HEK293T (cell line): ENCODE results near the gene HYCC1.
A peak's percentile ranks its signal among the peaks of the same experiment; 100 is the strongest.
"Not testable (repeated sequence)": the region's sequence is repeated elsewhere in the genome, so short reads cannot be mapped to it uniquely, and the experiment has no call there.

ENCODE experiments used
- CTCF ChIA-PET: fragments of 350-600 bp; formaldehyde crosslinking; extraction: SDS; loops from one replicate; lab custom pipeline; 2021; ENCODE audit warnings: antibody characterized with exemption, inconsistent platforms; lab: Yijun Ruan, JAX
- POLR2A ChIA-PET: fragments of 350-600 bp; formaldehyde crosslinking; extraction: SDS; loops from one replicate; lab custom pipeline; 2020; ENCODE audit warnings: antibody characterized with exemption, inconsistent platforms; lab: Yijun Ruan, JAX
- DNase-seq: peaks from one replicate; pipeline ENCODE4 v3.0.0; 2012; ENCODE audit warnings: mixed read lengths; ENCODE audit errors: extremely low spot score
- ARNT ChIP-seq: fragments of 450-650 bp; IDR thresholded peaks from 2 replicates; pipeline ENCODE4 v1.6.1; 2017; ENCODE audit warnings: mild to moderate bottlenecking
- BHLHE40 ChIP-seq: fragments of 450-650 bp; IDR thresholded peaks from 2 replicates; pipeline ENCODE4 v1.6.1; 2016; ENCODE audit warnings: mild to moderate bottlenecking, moderate library complexity, borderline replicate concordance
- CTBP1 ChIP-seq: fragments of 450-650 bp; IDR thresholded peaks from 2 replicates; pipeline ENCODE4 v1.6.1; 2016; ENCODE audit warnings: borderline replicate concordance
- ELF4 ChIP-seq: fragments of 450-650 bp; IDR thresholded peaks from 2 replicates; pipeline ENCODE4 v1.6.1; 2017; ENCODE audit warnings: antibody characterized with exemption
- FOXA1 ChIP-seq: fragments of 450-650 bp; IDR thresholded peaks from 2 replicates; pipeline ENCODE4 v1.6.1; 2016; ENCODE audit warnings: mild to moderate bottlenecking
- FOXK2 ChIP-seq: fragments of 450-650 bp; IDR thresholded peaks from 2 replicates; pipeline ENCODE4 v1.6.1; 2016; ENCODE audit warnings: mild to moderate bottlenecking
- FOXM1 ChIP-seq: fragments of 450-650 bp; IDR thresholded peaks from 2 replicates; pipeline ENCODE4 v1.6.1; 2017; ENCODE audit warnings: mild to moderate bottlenecking, borderline replicate concordance
- HDGF ChIP-seq: fragments of 450-650 bp; IDR thresholded peaks from 2 replicates; pipeline ENCODE4 v1.6.1; 2017; ENCODE audit warnings: antibody characterized with exemption, borderline replicate concordance
- L3MBTL2 ChIP-seq: fragments of 450-650 bp; conservative IDR thresholded peaks from 2 replicates; pipeline ENCODE4 v1.6.1; 2016; ENCODE audit warnings: mild to moderate bottlenecking
- LEF1 ChIP-seq: fragments of 450-650 bp; IDR thresholded peaks from 2 replicates; pipeline ENCODE4 v1.6.1; 2017; ENCODE audit warnings: mild to moderate bottlenecking, borderline replicate concordance
- NFRKB ChIP-seq: fragments of 450-650 bp; IDR thresholded peaks from 2 replicates; pipeline ENCODE4 v1.6.1; 2016; ENCODE audit warnings: mild to moderate bottlenecking, moderate library complexity
- SP1 ChIP-seq: fragments of 450-650 bp; IDR thresholded peaks from 2 replicates; pipeline ENCODE4 v1.6.1; 2017
- SUZ12 ChIP-seq: fragments of 450-650 bp; IDR thresholded peaks from 2 replicates; pipeline ENCODE4 v1.6.1; 2016; ENCODE audit warnings: mild to moderate bottlenecking
- TARDBP ChIP-seq: fragments of 450-650 bp; IDR thresholded peaks from 2 replicates; pipeline ENCODE4 v1.6.1; 2016
- ZNF384 ChIP-seq: fragments of 450-650 bp; IDR thresholded peaks from 2 replicates; pipeline ENCODE4 v1.6.1; 2016
- TF ChIP-seq, protein P1 (sequence below): fragments of 450-650 bp; IDR thresholded peaks from 2 replicates; pipeline ENCODE4 v1.6.1; 2016

Gene HYCC1

DNA sequence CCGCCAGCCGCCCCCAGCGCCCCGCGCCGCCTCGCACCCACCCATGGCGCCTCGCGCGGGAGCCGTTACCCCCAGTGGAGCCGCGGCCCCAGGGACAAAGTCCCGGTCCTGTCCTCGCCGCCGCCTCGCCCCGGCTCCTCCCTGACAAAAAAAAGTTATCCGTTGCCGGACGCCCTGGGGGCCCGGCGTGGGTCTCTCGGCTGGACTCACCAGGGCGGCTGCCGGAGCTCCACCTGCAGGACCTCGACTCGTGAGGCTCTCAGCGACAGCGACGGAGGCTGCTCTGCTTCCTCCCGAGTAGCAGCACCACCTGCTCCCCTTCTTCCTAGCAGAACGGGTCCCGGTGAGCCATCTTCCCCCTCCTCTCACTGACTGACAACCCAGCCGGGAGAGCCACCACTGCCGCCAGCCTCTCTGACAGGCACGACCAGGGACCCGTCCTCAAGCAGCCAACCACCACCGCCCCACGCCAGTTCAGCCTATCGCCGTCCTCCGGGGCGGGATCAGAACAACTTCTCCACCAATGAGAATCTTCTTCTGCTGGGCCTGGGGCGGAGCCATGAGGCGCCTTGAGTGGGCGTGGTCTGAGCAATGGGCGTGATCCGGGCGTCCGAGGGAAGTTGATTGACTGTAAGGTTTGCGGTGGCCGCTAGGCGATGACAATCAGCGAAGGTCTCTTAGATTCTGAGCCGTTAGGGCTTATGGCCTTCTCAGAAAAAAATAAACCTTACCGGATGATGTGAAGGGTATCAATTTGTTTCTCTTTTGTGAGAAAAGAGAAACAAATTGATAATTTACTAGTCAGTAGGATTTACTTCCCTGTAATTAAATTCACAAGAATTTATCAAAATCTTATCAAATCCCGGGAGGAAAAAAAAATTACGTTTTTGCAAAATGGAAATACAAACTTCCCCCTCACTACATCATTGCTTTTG is at the start of gene HYCC1:
Gene HYCC1, minus strand, starts transcription at position 416 of the 935 bp plus-strand sequence. CDS start 23,019 bp downstream, outside the sequence.
- CTCF ChIA-PET: no interaction called here

GRCh38 chr7:23062452-23062851 is 48.5 kb upstream of the HYCC1 start:
- ChIA-PET POLR2A (no interaction called here), CTCF (no interaction called here)
- DNase-seq: no peak
- TF ChIP-seq TARDBP (no peak), ZNF384 (no peak), LEF1 (no peak), HDGF (no peak), FOXA1 (no peak), NFRKB (no peak), FOXK2 (no peak), SP1 (no peak)
- TF ChIP-seq, protein P1, sequence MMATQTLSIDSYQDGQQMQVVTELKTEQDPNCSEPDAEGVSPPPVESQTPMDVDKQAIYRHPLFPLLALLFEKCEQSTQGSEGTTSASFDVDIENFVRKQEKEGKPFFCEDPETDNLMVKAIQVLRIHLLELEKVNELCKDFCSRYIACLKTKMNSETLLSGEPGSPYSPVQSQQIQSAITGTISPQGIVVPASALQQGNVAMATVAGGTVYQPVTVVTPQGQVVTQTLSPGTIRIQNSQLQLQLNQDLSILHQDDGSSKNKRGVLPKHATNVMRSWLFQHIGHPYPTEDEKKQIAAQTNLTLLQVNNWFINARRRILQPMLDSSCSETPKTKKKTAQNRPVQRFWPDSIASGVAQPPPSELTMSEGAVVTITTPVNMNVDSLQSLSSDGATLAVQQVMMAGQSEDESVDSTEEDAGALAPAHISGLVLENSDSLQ: no peak

More for the DNA sequence above, at the start of gene HYCC1:
- TF ChIP-seq ARNT (no peak), LEF1 (no peak), TARDBP (no peak), NFRKB (no peak), FOXM1 (no peak), SP1 (no peak), ELF4 (no peak), CTBP1 (no peak), FOXK2 (no peak), HDGF (0 out of 2 replicates have a peak, but pooled peaks have one; percentile 22)
- TF ChIP-seq, protein P1: peak; percentile 99
- POLR2A ChIA-PET: no interaction called here
- peak; percentile 96 for DNase-seq

DNA sequence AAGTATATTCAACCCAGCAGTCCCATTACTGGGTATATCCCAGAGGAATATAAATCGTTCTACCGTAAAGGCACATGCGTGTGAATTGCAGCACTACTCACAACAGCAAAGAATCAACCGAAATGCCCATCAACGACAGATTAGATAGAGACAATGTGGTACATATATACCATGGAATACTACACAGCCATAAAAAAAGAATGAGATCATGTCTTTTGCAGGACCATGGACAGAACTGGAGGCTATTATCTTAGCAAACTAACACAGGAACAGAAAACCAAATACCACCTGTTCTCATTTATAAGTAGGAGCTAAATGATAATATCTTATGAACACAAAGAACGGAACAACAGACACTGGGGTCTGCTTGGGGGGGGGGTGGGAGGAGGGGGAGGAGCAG is 47.4 kb upstream of the HYCC1 start:
- no peak for DNase-seq
- CTCF ChIA-PET: no interaction called here
- TF ChIP-seq LEF1 (no peak), FOXK2 (no peak), ARNT (no peak), SP1 (no peak), FOXA1 (no peak), TARDBP (no peak), FOXM1 (no peak), SUZ12 (no peak), ZNF384 (no peak), HDGF (no peak), CTBP1 (no peak), ELF4 (no peak), BHLHE40 (no peak), L3MBTL2 (no peak), NFRKB (no peak)
- TF ChIP-seq, protein P1: no peak
- POLR2A ChIA-PET: no interaction called here

DNA sequence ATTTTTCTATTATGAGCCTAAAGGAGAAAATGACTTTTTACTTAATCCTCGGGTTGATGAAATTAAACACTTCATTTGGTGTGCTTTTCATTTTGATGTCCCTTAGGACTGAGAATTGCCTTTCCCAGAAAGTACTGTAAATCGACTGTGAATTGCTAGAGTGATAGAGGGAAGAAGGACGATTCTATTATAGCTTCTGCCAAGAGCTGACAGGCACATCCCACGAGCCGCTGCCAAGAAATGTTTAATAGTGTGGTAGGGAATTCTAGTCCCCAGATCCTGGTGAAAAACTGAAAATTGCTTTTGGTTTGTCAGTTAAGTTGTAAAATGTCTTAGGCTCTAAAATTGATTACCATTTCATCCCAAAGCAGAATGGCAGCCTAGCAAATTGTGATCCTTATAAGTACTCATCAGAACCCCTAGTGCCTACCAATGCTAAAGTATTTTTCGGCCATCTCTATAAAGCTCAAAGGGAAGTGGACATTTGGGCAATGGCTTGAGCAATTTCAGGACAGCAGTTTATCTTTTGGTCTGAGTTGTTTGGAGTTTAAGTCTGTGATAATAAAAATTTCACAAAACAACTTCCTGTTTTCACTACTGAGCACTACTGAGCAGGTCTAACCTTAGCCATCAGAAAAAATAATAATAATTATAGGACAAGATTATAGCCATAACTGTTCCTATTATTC is 44.6 kb upstream of the HYCC1 start:
- TF ChIP-seq NFRKB: no peak
- TF ChIP-seq BHLHE40: no peak
- TF ChIP-seq FOXA1: no peak
- no peak for TF ChIP-seq CTBP1
- TF ChIP-seq FOXM1: no peak
- no peak for TF ChIP-seq ARNT
- no peak for TF ChIP-seq SUZ12
- TF ChIP-seq SP1: no peak
- TF ChIP-seq L3MBTL2: no peak
- no peak for TF ChIP-seq ELF4
- TF ChIP-seq HDGF: no peak
- TF ChIP-seq LEF1: no peak
- TF ChIP-seq, protein P1: no peak
- no peak for TF ChIP-seq FOXK2
- no peak for TF ChIP-seq TARDBP
- TF ChIP-seq ZNF384: no peak
- DNase-seq: no peak
- ChIA-PET CTCF (interaction anchor here (1.0 to 2.1 kb wide), 2 partner anchors 8 to 252 kb away, joined by 3 to 4 read pairs; no protein-coding TSS in a partner anchor), POLR2A (no interaction called here)

DNA sequence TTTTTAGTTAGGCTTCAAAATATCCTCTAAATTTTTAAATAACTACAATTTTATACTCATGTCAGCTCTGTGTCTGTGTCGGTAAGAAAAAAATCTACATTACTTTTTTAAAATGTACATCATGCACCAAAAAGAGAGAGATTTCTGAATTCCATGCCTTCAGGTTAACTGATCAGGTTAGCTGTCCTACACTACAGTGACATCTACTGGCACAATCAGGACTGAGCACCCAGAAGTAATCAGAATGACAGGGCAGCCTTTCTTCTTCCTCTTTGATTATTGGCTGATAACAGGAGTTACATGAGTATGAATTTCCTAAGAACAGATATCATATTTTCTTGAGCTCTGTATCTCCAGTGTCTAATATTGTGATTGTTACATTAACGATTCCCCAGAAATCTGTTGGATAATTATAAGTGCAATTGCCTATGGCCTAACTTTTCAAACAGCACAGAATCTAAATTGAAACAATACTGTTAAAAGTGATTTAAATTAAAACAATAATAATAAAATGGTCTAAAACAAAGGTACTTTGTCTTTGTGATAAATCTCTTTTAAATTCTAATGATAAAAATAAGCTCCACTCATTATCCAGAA is 41.8 kb upstream of the HYCC1 start:
- CTCF ChIA-PET: interaction anchor here (0.5 to 2.1 kb wide), 8 partner anchors 12 to 495 kb away, joined by 3 to 16 read pairs (median 4); no protein-coding TSS in a partner anchor
- POLR2A ChIA-PET: no interaction called here
- peak; percentile 65 for DNase-seq
- TF ChIP-seq, protein P1: peak; percentile 68
- TF ChIP-seq FOXA1: no peak

DNA sequence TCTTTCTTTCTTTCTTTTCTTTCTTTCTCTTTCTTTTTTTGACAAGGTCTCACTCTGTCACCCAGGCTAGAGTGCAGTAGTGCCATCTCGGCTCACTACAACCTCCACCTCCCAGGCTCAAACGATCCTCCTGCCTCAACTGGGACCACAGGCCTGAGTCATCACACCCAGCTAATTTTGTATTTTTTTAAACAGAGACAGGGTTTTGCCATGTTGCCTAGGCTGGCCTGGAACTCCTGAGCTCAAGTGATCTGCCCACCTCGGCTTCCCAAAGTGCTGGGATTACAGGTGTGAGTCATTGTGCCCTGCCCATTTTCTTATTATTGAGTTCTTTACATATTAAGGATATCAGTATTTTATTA is 37.2 kb upstream of the HYCC1 start:
- POLR2A ChIA-PET, CTCF ChIA-PET, DNase-seq: not testable (repeated sequence)

DNA sequence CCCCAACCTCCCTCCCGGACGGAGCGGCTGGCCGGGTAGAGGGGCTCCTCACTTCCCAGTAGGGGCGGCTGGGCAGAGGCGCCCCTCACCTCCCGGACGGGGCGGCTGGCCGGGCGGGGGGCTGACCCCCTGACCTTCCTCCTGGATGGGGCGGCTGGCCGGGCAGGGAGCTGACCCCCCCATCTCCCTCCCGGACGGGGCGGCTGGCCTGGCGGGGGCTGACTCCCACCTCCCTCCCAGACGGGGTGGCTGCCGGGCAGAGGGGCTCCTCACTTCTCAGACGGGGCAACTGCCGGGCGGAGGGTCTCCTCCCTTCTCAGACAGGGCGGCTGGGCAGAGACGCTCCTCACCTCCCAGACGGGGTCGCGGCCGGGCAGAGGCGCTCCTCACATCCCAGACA is 32.4 kb upstream of the HYCC1 start:
- DNase-seq, CTCF ChIA-PET, POLR2A ChIA-PET: not testable (repeated sequence)

DNA sequence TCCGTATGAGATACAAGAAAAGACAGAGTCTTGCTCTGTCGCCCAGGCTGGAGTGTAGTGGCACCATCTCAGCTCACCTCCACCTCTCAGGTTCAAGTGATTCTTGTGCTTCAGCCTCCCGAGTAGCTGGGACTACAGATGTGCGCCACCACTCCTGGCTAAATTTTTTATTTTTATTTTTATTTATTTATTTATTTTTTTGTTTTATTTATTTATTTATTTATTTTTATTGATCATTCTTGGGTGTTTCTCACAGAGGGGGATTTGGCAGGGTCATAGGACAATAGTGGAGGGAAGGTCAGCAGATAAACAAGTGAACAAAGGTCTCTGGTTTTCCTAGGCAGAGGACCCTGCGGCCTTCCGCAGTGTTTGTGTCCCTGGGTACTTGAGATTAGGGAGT is 31.2 kb upstream of the HYCC1 start:
- POLR2A ChIA-PET, CTCF ChIA-PET: not testable (repeated sequence)

More for the DNA sequence above, 31.2 kb upstream of the HYCC1 start:
- DNase-seq: not testable (repeated sequence)
